Gastrocnemius medialis (tissue), 4 donors: ENCODE results near the gene TIGAR.

Source experiments
- CTCF ChIP-seq, 5 experiments: fragments of 450-650 bp in 3 of 5; fragments of 200-600 bp in 2 of 5; sonication (generic) in 2 of 5; IDR thresholded peaks in 4 of 5; conservative IDR thresholded peaks in 1 of 5; 1 replicate in 4 of 5; 2 replicates in 1 of 5; pipeline ENCODE4 v1.5.1; 2016 to 2019; ENCODE audit warnings: antibody characterized with exemption in 5 of 5, mild to moderate bottlenecking in 3 of 5, moderate library complexity in 3 of 5
- POLR2A ChIP-seq, 2 donors: fragments of 450-650 bp; IDR thresholded peaks; one replicate each; pipeline ENCODE4 v1.6.1; 2017; ENCODE audit warnings: antibody characterized with exemption in 2 of 2, mild to moderate bottlenecking in 2 of 2, moderate library complexity in 2 of 2

GRCh38 chr12:4366090-4366489 is 45.1 kb downstream of the TIGAR start:
- TF ChIP-seq POLR2A (IDR thresholded peaks at IDR 0.05) (no peak), CTCF (IDR thresholded peaks at IDR 0.05 in 4 of 5, conservative IDR thresholded peaks at IDR 0.05 in 1 of 5) (no peak)
